ENCODE measurements around the gene GPI.
"Not testable (repeated sequence)": the region's sequence is repeated elsewhere in the genome, so short reads cannot be mapped to it uniquely, and the experiment has no call there.

Gene GPI

DNA sequence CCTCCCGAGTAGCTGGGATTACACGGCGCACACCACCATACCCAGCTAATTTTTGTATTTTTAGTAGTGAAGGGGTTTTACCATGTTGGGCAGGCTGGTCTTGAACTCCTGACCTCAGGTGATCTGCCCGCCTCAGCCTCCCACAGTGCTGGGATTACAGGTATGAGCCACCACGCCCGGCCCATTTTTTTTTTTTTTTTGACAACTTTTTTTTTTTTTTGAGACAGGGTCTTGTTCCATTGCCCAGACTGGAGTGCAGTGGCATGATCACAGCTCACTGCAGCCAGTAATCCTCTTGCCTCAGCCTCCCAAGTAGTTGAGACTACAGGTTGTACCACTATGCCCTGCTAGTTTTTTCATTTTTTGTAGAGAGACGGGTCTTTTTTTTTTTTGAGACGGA is 35.8 kb downstream of the GPI start:
- DNase-seq (ENCODE audit: extremely low spot score); CTCF ChIA-PET: not testable (repeated sequence)
- POLR2A ChIA-PET: interaction anchor here (1.7 kb wide), 1 partner anchor 27 kb away, joined by 5 read pairs; the partner anchor contains the start of gene UBA2
- TF ChIP-seq ZNF384 (IDR thresholded peaks at IDR 0.05): 0 out of 2 replicates have a peak, but pooled peaks have one; percentile 29

GRCh38 chr19:34402074-34402600 is 37.1 kb downstream of the GPI start:
- TF ChIP-seq TARDBP (IDR thresholded peaks at IDR 0.05): no peak
- TF ChIP-seq ELF4 (IDR thresholded peaks at IDR 0.05): no peak
- no peak for TF ChIP-seq BHLHE40 (IDR thresholded peaks at IDR 0.05; ENCODE audit: borderline replicate concordance)
- TF ChIP-seq ARNT (IDR thresholded peaks at IDR 0.05): no peak
- TF ChIP-seq L3MBTL2 (conservative IDR thresholded peaks at IDR 0.05): no peak
- TF ChIP-seq, protein P1, sequence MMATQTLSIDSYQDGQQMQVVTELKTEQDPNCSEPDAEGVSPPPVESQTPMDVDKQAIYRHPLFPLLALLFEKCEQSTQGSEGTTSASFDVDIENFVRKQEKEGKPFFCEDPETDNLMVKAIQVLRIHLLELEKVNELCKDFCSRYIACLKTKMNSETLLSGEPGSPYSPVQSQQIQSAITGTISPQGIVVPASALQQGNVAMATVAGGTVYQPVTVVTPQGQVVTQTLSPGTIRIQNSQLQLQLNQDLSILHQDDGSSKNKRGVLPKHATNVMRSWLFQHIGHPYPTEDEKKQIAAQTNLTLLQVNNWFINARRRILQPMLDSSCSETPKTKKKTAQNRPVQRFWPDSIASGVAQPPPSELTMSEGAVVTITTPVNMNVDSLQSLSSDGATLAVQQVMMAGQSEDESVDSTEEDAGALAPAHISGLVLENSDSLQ (IDR thresholded peaks at IDR 0.05): no peak
- TF ChIP-seq FOXM1 (IDR thresholded peaks at IDR 0.05; ENCODE audit: borderline replicate concordance): no peak
- no peak for TF ChIP-seq CTBP1 (IDR thresholded peaks at IDR 0.05; ENCODE audit: borderline replicate concordance)
- no peak for TF ChIP-seq LEF1 (IDR thresholded peaks at IDR 0.05; ENCODE audit: borderline replicate concordance)
- TF ChIP-seq NFRKB (IDR thresholded peaks at IDR 0.05): no peak
- TF ChIP-seq FOXK2 (IDR thresholded peaks at IDR 0.05): no peak
- TF ChIP-seq SUZ12 (IDR thresholded peaks at IDR 0.05): no peak
- TF ChIP-seq FOXA1 (IDR thresholded peaks at IDR 0.05): no peak
- TF ChIP-seq SP1 (IDR thresholded peaks at IDR 0.05): no peak
- no peak for TF ChIP-seq ZNF384 (IDR thresholded peaks at IDR 0.05)
- POLR2A ChIA-PET: interaction anchor here (1.7 kb wide), 1 partner anchor 26 kb away, joined by 5 read pairs; the partner anchor contains the start of gene UBA2
- CTCF ChIA-PET: no interaction called here
- DNase-seq (ENCODE audit: extremely low spot score): no peak

GRCh38 chr19:34403784-34404108 is 38.8 kb downstream of the GPI start:
- POLR2A ChIA-PET: interaction anchor here (1.0 kb wide), 1 partner anchor 24 kb away, joined by 3 read pairs; the partner anchor contains the start of gene UBA2
- TF ChIP-seq SP1 (IDR thresholded peaks at IDR 0.05) (no peak), HDGF (IDR thresholded peaks at IDR 0.05; ENCODE audit: borderline replicate concordance) (no peak), SUZ12 (IDR thresholded peaks at IDR 0.05) (no peak), FOXK2 (IDR thresholded peaks at IDR 0.05) (no peak), L3MBTL2 (conservative IDR thresholded peaks at IDR 0.05) (no peak), ARNT (IDR thresholded peaks at IDR 0.05) (no peak), TARDBP (IDR thresholded peaks at IDR 0.05) (no peak), ELF4 (IDR thresholded peaks at IDR 0.05) (no peak), LEF1 (IDR thresholded peaks at IDR 0.05; ENCODE audit: borderline replicate concordance) (no peak), ZNF384 (IDR thresholded peaks at IDR 0.05) (no peak), FOXA1 (IDR thresholded peaks at IDR 0.05) (no peak), FOXM1 (IDR thresholded peaks at IDR 0.05; ENCODE audit: borderline replicate concordance) (no peak), BHLHE40 (IDR thresholded peaks at IDR 0.05; ENCODE audit: borderline replicate concordance) (no peak), CTBP1 (IDR thresholded peaks at IDR 0.05; ENCODE audit: borderline replicate concordance) (no peak), NFRKB (IDR thresholded peaks at IDR 0.05) (no peak)
- TF ChIP-seq, protein P1 (IDR thresholded peaks at IDR 0.05): no peak
- CTCF ChIA-PET: no interaction called here
- no peak for DNase-seq (ENCODE audit: extremely low spot score)

GRCh38 chr19:34404109-34404909 is 39.3 kb downstream of the GPI start, which contains the start of gene PDCD2L:
PDCD2L (plus strand) TSS chr19:34404399; CDS start chr19:34404431, 32 bp downstream.
- TF ChIP-seq L3MBTL2 (conservative IDR thresholded peaks at IDR 0.05) (peak; percentile 96), SP1 (IDR thresholded peaks at IDR 0.05) (no peak), ARNT (IDR thresholded peaks at IDR 0.05) (no peak)
- DNase-seq (ENCODE audit: extremely low spot score): peak; percentile 96
- POLR2A ChIA-PET: interaction anchor here (1.0 kb wide), 2 partner anchors 24 to 40 kb away, joined by 3 read pairs; partner anchors contain the start of gene UBA2
- CTCF ChIA-PET: interaction anchor here (0.5 kb wide), 1 partner anchor 221 kb away, joined by 3 read pairs; no protein-coding TSS in a partner anchor

- TF ChIP-seq LEF1 (IDR thresholded peaks at IDR 0.05; ENCODE audit: borderline replicate concordance) (no peak), ELF4 (IDR thresholded peaks at IDR 0.05) (no peak), HDGF (IDR thresholded peaks at IDR 0.05; ENCODE audit: borderline replicate concordance) (no peak), SP1 (IDR thresholded peaks at IDR 0.05) (no peak), CTBP1 (IDR thresholded peaks at IDR 0.05; ENCODE audit: borderline replicate concordance) (no peak), FOXM1 (IDR thresholded peaks at IDR 0.05; ENCODE audit: borderline replicate concordance) (no peak), ARNT (IDR thresholded peaks at IDR 0.05) (no peak), SUZ12 (IDR thresholded peaks at IDR 0.05) (no peak), NFRKB (IDR thresholded peaks at IDR 0.05) (no peak), BHLHE40 (IDR thresholded peaks at IDR 0.05; ENCODE audit: borderline replicate concordance) (no peak), ZNF384 (IDR thresholded peaks at IDR 0.05) (no peak)
- ChIA-PET POLR2A (interaction anchor here (1.2 kb wide), 1 partner anchor 47 kb away, joined by 3 read pairs; no protein-coding TSS in a partner anchor), CTCF (no interaction called here)
- DNase-seq (ENCODE audit: extremely low spot score): no peak
Observed at GRCh38 chr19:34405892-34406660, 41.1 kb downstream of the GPI start.

GRCh38 chr19:34408411-34408810 is 43.4 kb downstream of the GPI start:
- TF ChIP-seq FOXK2 (IDR thresholded peaks at IDR 0.05): no peak
- no peak for TF ChIP-seq NFRKB (IDR thresholded peaks at IDR 0.05)
- no peak for TF ChIP-seq FOXA1 (IDR thresholded peaks at IDR 0.05)
- no peak for TF ChIP-seq SP1 (IDR thresholded peaks at IDR 0.05)
- TF ChIP-seq FOXM1 (IDR thresholded peaks at IDR 0.05; ENCODE audit: borderline replicate concordance): no peak
- no peak for TF ChIP-seq HDGF (IDR thresholded peaks at IDR 0.05; ENCODE audit: borderline replicate concordance)
- TF ChIP-seq CTBP1 (IDR thresholded peaks at IDR 0.05; ENCODE audit: borderline replicate concordance): no peak
- TF ChIP-seq, protein P1 (IDR thresholded peaks at IDR 0.05): no peak
- TF ChIP-seq BHLHE40 (IDR thresholded peaks at IDR 0.05; ENCODE audit: borderline replicate concordance): no peak
- no peak for TF ChIP-seq ARNT (IDR thresholded peaks at IDR 0.05)
- TF ChIP-seq SUZ12 (IDR thresholded peaks at IDR 0.05): no peak
- POLR2A ChIA-PET: no interaction called here
- no peak for DNase-seq (ENCODE audit: extremely low spot score)
- CTCF ChIA-PET: interaction anchor here (0.7 kb wide), 1 partner anchor 326 kb away, joined by 3 read pairs; no protein-coding TSS in a partner anchor
